ENCODE data around the gene KIAA1549.
"Not testable (repeated sequence)": the region's sequence is repeated elsewhere in the genome, so short reads cannot be mapped to it uniquely, and the experiment has no call there.

The KIAA1549 gene

DNA sequence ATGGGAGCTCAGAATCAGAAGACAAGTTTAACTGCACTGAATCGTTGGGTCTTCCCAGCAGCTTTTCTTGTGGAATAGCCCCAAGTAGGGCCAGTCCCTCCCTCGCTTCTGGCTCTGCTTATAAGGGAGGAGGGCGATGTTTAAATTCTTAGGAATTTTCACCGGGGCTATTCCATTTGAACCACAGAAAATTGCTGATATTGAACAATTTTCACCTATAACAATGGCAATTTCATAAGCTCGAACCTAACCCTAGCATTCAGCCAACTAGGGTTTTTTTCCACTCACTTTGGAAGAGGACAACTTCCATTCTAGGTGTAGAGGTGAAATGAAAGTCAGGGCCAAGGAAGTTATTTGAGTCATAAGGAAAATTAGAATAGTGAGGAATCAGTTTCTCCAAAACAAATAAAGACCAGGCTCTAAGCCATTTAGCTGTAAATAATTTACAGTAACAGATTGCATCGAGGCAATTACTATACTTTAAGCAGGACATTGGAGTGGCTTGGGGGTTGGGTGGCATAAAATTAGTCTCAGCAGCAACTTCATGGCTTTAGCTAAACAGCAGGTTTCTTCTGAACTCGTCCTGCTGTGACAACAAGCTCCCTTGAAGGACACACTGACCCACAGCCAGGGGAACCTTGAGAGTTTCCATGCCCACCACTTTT lies 181.7 kb downstream of the KIAA1549 start:
- no peak for DNase-seq

DNA sequence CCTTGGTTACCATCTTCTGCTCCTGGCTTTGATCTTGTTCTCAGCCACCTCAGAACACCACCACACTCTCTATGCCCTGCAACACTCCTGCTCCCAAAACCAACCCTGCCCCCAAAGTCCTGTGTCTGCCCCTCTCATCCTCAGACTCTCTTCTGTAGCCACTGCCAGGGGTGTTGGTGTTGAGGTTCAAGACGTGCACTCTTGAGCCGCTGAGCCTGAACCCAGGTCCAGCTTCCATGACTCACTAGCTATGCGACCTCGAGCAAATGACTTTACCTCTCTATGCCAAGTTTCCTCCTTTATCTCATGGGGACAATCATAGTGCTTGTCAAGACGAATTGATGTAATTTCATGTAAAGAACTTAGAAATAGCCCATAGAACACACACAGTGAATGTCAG lies 182.4 kb downstream of the KIAA1549 start:
- no peak for DNase-seq

DNA sequence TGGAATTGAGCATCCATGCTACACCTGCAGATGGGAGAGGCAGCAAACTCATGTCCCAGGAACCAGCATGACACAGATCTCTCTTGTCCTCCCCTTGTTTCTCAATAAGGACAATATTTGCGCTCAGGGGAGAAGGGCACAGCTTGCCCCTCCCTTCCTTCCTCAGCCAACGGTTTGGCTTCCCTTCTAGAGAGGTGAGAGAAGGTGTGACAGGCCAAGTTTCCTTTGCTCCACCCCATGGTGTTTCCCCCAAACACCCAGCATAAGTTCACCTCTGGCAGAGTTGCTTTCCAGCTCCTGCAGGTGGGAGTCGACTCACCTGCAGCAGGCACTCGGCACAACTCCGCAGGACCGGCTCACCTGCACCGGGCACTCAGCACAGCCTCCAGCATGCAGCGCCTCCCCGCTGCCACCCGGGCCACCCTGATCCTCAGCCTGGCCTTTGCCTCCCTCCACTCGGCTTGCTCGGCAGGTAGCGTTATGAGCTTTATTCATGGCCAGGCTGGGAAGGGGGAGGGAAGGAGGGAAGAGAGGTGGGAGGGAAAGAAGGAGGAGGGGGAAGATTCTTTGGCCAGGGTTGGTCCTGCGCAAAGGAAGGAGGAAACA lies 183.4 kb downstream of the KIAA1549 start, which contains the start of the genes ATP6V0A4 and TMEM213:
ATP6V0A4 (minus strand) TSS at position 482 of the 606 bp plus-strand sequence. CDS start 26,949 bp downstream, outside the sequence.
TMEM213 (plus strand) TSS at position 280 of the 606 bp plus-strand sequence; CDS start at position 391, 111 bp downstream.
- no peak for DNase-seq

DNA sequence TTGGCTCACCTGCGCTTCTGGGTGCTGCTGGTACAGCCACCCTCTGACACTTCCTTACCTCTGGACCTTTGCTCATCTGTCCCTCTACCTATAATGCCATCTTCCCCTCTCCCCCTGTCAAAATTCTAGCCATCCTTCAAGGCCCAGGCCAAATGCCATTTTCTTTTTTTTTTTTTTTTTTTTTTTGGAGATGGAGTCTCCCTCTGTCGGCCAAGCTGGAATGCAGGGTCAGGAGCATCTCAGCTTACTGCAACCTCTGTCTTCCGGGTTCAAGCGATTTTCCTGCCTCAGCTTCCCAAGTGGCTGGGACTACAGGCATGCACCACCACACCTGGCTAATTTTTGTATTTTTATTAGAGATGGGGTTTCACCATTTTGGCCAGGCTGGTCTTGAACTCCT lies 184.1 kb downstream of the KIAA1549 start:
- DNase-seq, result not testable (repeated sequence)

DNA sequence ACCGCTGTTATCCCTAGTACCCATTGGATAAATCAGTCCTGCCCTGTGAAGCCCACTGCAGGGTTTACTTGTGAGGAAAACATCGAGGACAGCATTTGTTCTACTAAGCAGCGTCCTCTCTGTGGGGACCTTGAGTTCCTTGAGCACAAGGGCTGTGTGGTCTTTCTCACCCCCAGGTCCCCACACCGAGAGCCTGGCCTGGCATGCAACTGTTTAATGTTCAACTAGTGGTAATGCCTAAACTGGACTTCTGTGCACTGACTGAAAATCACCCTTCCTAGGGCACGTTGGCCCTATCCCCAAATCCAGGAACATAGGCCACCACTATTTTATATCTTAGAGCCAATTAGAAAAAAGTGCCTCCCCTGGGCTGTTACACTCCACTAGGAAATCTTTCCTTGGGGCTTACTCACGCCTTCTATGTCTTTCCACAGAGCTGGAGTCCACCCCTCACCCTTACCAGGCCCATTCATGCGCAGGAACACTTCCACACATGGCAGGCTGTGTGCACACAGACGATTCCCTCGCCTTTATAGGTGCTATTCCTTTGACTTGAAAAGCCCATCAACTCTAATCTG lies 185.1 kb downstream of the KIAA1549 start:
- no peak for DNase-seq

DNA sequence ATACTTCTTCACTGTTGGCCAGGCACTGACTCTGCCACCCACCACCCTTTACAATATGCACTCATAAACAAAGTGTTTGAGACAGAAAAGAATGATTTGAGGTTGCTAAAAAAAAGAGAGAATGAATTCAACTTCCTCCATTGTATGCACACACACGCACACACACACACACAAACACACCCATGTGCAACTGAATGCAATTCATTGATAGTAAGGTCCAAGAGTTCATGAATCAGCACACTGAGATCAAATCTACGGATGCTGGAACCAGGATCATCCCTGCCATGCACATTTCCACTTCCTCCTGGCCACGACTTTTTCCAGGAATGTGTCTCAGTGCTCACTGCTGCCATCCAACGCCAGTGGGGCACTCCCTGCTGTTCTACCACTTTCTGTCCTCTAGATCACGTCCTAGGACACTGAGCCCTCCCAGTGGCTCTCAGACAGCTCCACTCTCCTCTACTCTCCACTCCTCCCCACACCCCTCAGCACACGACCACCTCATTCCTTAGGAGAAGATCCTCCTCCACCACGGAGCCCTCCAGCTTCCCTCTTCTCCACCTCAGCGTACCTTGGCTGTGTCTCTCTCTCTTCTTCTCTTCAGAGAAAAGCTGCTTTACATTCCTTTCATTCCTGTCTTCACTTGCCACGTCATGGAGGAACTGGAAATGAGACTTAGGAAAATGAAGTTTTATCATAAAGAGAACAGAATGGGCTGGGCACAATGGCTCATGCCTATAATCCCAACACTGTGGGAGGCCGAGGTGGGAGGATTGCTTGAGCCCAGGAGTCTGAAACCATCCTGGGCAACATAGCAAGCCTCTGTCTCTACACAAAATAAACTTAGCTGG lies 195.4 kb downstream of the KIAA1549 start:
- DNase-seq, result no peak

DNA sequence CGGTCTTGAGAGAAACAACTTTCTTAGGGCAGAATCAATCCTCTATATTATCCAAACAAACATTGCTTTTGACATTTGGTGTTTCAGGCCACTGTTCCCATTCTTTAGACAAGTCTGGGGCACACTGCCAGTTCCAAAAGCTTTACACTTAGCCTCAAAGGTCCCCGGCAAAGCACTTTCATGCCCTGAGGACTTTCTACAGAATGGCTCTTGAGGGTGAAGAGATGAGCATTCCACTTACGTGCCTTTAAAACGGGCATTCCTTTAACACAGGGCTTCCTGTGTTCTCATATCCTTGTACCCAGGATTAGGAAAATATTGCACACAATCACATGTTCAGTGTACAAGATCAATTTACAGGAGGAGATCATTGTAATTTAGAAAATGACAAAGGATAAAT lies 196.5 kb downstream of the KIAA1549 start:
- DNase-seq, result no peak

Data from NCI-H524 treated with DMSO at 0.1 percent for 48 hours (cell line).